NOMO-1 treated with DMSO at 0.1 percent for 48 hours (cell line): ENCODE measurements around the gene BCAR3.
"Not testable (repeated sequence)": the region's sequence is repeated elsewhere in the genome, so short reads cannot be mapped to it uniquely, and the experiment has no call there.

Experiments
- DNase-seq: peaks from one replicate; lab custom pipeline; 2025; ENCODE audit not compliant: unreplicated experiment; lab: John Stamatoyannopoulos, UW

BCAR3 gene

DNA sequence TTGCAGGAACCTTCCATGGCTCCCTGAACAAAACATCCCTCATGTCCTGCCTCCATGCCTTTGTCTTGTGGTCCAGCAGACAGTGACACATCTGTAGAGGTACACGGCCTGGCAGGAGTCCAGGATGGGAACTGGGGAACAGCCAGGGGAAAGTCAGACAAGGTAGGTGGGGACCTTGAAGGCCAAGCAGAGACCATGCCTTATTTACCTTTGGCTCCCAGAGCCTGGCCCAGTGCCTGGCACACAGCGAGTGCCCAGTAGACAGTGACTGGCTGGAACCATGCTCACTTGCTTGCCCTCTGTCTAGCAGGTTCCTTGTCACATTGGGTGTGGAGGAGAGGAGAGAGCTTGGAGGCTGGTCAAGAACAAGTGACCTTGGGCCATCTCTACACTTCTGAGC lies 81.0 kb downstream of the BCAR3 start:
- no peak for DNase-seq

DNA sequence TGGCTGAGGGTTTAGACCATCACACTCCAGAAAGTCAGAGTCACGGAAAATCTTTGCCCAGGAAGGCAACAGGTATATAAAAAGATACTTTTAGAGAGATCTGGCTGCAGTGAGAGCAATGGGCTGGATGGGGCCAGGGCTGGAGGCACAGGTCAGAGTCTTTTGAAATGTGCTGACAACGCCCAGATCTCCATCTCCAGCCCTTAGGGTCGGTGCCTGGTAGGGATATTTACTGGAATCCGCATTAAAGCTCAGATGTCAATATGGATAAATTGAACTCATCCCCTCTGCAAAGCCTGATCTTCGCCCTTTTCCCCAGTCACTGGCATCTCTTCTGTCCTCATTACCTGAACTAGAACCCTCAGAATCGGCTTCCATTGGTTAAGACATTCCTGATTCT lies 82.2 kb downstream of the BCAR3 start:
- no peak for DNase-seq

DNA sequence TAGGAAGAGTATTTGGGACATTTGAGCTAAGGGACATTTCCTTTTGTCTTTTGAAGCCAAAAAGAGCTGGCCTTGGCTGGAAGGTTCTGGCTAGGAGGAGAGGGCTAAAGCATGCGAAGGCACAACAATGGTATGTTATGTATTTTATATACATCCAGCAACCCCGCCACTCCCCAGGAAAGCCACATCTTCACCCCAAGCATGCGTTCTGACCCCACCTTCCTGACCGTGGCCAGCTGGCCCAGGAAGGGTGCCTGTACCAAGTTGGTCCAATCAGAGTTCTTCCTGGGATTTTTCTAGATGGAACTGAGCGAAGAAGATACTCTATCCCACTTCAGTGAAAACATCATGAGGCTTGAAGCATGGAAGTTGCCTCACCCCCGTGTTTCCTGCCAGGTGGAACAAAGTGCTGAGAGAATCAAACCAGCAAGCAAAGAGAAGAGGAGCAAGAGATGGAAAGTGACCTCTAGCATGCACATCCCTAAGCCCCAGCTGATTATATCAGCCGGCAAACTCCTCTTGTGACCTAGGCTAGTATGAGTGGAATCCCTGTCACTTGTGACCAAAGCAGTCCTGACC lies 82.7 kb downstream of the BCAR3 start:
- DNase-seq: no peak

DNA sequence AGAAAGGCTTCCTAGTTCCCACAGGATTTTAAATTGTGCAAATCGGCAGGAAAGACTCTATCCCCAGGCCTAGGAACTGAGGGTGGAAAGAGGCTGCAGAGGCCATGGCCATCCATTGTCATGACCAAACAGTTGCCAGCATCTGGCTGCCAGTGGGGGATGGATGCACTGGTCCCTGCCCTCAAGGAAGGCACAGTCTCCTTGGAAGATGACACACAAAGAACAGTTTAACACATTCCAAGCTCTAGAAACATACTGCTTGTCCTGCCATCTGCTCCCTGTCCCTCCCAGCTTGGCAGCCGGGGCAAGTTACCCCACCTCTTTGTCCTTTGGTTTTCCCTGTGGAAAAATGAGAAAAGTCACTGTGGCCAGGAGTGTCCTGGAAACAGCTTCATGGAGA lies 83.2 kb downstream of the BCAR3 start:
- DNase-seq: no peak

DNA sequence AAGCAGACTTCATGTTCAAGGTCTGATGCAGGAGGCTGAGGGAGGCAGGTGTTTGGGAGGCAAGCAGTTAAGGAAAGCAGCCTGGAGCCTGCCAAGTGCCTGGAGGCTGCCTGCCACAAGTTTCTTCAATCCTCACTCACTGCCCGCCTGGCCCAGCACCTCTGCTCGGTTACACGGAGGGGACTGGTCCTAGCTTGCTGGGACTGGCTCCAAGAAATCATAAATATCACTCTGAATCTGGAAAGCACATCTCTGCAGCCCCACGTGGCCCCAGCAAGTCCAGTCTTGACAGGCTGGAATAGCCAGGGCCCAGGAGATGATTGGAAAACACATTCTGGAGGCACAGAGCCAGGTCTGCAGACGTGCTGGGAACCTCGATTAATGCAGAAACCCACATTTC lies 83.9 kb downstream of the BCAR3 start:
- DNase-seq: no peak

DNA sequence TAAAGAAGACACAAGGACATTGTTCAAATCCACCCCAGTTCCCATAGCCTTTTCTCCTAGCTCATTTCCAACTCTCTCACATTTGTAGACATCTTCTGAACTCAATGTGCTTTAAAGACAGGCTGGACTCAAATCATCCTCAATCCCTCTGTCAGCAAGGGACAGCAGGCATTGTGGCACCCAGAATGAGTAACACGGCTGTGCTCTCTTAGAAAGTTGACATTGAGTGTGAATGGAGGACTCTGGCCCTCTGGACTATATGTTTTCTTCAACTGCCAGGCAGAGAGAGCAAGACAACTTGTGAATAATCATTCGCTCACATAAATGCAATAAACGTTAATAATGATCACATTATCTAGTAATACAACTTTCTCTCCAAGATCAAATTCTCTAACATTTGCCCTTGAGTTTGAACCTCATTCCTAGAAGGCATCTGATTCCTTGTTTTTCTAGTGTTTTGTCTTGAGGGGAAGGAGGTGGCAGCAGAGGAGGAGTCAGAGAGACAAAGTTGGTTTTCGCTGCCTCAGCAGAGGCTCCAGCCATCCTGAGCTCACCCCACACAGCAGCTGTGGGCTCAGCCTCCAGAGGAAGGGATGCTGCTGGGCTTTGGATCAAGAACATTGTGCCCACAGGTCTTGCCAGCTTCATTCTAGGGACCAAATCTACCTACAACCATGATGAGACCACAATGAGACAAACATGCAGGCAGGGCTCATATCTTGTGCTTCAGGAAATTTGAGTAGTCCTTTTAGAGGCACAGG lies 85.1 kb downstream of the BCAR3 start:
- no peak for DNase-seq

DNA sequence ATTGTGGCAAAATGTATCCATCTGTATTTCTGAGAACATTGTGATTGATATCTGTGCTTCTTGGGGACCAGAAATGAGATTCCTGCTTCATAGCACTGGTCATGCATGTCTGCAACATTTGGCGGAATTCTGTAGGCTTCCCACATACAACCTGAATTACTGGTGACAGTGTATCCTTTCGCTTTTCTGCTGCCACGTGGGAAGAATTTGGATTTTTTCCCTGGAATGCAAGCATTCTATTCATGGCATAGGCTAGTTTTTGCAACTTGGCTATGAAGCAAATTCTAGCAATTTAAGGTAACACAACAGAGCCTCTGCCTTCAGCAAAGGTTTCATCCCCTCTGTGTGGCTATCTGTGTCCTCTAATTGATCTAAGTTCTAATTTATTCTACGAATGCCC lies 85.9 kb downstream of the BCAR3 start:
- no peak for DNase-seq

DNA sequence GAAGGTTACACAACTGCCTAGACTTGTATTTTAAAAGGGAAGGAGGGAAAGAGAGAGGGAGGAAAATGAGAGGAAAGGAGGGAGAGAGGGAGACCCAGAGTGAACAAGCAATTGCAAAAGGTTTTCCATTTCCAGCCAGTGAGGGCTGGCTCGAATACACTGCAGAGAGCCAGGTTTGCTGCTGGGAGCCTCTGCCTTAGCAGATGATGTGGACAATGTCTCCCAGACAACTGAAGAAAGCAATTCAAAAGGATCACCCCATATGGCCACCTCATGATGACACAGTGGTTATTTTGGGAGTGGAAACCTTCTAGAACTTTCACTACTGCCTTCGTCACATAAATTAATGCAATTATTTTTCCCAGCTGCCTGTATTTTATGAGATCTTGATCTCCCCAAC lies 86.4 kb downstream of the BCAR3 start:
- DNase-seq: no peak

DNA sequence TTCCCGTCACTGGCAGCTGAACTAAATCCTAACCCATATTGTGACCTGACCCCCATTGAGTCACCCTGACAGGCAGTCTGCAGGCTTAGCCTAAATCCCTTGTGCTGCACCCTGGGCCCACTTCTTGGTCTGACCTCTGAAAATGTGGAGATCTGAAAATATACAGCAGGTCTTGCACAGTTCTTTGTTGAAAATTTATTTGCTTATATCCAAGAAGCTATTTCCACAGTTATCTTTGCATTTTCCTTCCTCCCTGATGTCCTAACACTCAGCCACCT lies 87.1 kb downstream of the BCAR3 start:
- no peak for DNase-seq

DNA sequence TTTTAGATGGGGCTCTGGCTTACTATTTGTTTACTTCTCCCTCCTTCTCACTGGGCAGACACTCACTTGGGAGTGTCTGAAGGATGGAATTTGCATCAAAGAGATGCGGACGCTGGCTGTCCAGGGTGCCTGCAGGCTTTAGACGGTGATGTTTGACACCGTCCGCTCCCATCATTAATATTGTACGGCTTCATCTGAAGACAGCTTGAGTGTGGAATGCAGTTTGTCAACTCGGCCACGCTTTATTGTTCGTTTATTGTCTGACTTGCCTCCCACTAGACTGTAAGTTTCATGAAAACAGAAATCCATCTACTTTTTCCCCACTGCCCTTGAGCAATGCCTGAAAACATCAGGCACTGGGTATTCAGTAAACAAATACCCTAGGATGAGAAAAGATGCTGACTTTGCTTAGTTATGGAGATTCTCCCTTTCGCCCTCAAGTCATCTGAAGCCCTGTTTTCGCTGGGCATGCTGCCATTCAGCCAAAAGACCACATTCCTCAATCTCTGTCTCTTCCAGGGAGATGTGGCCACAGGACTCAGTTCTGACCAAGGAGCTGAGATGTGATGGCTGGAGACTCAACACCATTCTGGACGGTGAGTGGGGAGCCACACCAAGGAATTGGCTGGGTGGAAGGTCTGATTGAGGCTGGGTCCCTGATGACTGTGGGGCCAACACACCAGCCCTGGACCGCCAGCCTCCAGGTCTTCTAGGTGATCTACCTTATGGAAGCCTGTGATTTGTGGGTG lies 87.6 kb downstream of the BCAR3 start:
- DNase-seq: no peak

DNA sequence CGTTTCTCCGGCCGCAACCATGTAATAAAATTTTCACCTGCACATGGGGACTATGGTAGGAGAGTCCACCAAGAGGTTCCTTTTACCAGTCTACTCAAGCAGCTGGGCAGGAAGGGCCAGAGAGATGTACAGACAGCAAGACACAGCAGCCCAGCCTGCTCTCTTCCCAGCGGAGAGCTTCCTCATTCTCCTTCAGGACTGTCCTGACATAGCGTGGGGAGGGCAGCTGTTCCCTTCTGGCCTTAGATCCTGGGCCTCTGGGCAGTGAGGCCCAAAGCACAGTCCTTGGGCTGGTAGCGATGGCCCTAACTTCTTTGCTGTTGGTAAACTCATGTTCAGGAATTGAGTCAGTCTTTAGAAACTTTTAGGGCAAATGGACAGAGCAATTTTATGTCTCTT lies 89.1 kb downstream of the BCAR3 start:
- no peak for DNase-seq

DNA sequence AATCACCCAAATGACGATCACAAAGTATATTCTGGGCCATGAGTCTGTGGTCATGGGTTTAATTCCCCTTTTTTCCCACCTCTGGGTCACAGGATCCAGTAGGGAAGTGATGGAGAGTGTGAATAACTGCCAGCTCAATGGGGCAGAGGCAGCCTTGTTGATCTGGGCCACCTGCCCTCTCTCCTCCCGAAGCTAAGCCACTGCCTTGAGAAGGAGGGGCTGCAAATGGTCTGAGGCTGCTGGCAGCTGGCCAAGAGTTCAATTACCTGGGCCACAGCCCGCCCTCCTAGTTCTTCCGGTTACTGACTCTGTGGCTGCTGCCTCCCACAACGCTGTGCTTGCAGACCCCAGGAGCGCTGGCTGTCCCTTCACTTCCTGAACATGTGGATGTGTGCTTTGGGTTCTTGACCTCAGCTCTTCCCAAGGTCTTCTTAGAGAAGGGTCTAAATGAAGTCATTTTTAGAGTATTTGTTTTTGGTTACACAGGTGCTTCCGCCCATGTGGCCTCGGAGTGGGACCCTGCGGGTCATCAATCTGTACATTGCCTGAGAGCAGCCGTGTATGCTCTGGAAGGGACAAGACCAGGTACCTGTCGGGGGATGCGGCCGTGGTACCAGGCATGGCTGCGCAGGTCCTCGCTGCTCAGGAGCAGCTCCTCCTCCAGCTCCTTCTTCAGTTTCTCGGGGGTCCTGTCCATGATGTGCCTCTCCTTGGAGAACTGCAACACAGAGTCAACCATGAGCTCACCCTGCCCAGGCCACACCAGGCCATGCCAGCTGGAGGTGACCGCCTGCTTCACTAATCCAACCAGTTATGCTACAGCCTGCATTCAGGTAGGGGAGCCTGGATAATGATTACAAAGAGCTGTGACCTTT lies 89.7 kb downstream of the BCAR3 start:
- DNase-seq: no peak

DNA sequence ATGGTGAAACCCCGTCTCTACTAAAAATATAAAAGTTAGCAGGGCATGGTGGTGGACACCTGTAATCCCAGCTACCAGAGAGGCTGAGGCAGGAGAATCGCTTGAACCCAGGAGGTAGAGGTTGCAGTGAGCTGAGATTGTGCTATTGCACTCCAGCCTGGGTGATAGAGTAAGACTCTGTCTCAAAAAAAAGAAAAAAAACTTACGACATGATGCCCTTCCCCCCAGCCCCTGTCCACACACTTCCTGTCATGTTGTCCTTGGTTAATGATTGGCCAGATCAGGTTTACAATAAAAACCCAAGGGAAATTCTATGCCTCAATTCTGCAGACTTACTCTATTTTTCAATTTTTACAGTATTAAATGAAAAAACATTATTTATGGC lies 90.4 kb downstream of the BCAR3 start:
- not testable (repeated sequence) for DNase-seq

DNA sequence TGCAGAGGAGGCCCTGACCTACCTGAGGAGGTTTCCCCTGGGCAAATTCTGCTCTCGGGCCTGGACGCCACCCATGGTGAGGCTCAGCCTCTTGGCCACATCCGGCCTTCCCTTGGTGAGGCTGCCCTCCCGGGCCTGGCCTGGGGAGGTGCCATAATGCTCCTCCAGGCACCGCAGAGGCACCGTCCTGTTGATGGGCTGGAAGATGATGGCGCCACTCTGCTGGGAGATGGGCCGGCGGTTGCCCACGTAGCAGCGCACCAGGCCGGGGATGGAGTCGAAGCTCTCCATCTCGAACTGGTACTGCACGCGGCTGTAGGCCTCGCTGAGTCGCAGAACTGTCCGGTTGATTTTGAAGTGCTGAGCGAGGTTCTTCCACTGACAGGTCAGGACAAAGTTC lies 92.7 kb downstream of the BCAR3 start:
- DNase-seq: no peak

DNA sequence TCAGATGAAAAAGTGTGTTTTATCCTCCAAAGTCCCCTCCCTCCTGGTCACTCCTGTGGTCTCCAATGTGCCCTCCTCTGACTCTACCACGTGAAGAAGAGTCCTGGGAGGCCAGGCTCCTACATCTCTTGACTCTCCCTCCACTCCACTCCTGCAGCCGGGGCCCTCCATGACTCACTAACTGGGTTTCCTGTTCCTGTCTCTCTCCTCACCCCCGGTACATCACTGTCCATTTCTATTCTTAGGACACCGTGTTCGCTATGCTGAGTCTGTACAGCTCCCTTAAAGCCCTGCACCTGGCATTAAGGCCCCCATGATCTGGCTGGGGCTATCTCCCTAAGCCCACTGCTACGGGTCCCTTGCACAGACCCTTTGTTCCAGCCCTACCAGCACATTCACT lies 93.4 kb downstream of the BCAR3 start:
- peak; percentile 48 for DNase-seq

DNA sequence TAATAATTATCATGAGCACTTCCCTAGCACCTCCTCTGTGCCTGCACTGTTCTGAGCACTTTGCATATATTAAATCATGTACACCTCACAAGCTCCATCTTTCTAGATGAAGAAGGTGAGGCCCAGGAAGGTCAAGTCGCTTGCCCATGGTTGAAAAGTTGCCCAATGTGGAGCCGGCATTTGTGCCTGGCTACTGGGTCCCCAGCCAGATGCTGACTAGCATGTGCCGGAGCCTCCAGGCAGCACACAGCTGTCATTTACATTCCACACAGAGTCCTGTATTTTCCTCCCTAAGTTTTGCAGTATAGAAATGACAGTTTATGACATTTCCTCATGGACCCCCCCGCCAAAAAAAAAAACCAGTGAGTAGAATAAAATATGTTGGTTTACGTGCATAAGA lies 94.3 kb downstream of the BCAR3 start:
- DNase-seq: no peak

DNA sequence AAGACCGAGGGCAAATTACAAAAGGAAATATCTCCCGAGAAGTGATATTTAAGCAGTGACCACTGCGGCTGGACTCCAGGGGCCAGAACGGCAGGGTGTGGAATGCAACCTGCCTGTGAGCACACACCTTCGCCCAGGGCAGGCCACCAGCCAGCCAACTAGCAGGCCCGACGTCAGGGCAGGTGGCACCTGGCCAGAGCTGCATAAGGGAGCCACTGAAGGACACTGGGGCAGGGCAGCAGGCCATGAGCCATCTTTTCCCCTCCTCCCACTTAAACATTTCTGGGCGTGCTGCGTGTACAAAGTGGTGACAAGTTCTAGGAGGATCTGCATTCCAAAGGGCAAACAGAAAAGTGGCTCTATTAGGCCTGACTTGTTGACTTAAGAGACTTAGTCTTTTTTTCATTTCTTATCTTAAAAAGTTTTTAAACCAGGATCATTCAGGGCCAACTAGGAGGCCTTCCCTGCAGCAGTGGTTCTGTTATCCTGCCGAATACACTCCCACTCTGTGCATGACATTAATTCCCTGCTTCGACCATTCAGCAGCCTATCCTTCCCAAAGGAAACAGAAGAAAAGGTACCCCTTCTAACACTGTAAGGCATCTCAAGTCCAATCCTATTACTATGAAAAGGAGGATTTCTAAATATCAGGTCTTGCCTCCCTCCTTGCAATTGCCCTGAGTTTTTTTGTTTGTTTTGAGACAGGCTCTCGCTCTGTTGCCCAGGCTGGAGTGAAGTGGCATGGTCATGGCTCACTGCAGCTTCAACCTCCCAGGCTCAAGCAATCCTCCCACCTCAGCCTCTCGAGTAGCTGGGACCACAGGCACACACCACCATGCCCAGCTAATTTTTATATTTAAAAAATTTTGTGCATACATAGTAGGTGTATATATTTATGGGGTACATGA lies 96.3 kb downstream of the BCAR3 start:
- DNase-seq: no peak

DNA sequence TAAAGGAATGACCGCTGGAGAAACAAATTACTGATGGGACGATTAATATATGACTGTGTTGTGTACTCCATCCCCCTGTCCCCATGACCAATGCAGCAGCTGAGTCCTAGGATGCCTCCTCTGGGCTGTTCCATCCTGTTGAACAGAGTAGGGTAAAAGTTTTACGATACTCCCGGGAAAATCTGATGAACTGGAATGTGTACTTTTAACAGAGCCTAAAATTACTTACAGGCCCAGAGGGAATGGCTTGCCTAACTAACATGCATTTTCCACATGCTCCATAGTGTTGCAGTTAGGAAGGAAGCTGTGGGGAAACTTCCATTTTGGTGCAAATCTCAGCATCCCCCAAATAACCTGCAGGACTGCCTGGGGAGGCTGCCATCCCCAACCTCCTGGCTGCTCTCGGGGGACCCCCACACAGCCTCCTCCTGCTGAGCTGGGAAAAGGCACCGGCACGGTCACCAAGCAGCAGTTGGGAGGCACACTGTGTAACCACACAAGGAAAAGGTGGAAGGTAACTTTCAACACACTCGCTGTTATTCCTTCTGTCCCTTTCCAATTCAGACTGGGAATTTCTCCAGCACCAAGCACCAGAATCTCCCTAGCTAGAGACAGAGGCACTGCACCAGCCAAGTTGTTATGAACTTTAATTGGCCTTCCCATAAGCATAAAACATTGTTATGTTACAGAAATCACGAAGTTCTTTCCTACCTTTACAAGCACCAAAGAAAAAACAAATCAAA lies 97.2 kb downstream of the BCAR3 start:
- DNase-seq: no peak

DNA sequence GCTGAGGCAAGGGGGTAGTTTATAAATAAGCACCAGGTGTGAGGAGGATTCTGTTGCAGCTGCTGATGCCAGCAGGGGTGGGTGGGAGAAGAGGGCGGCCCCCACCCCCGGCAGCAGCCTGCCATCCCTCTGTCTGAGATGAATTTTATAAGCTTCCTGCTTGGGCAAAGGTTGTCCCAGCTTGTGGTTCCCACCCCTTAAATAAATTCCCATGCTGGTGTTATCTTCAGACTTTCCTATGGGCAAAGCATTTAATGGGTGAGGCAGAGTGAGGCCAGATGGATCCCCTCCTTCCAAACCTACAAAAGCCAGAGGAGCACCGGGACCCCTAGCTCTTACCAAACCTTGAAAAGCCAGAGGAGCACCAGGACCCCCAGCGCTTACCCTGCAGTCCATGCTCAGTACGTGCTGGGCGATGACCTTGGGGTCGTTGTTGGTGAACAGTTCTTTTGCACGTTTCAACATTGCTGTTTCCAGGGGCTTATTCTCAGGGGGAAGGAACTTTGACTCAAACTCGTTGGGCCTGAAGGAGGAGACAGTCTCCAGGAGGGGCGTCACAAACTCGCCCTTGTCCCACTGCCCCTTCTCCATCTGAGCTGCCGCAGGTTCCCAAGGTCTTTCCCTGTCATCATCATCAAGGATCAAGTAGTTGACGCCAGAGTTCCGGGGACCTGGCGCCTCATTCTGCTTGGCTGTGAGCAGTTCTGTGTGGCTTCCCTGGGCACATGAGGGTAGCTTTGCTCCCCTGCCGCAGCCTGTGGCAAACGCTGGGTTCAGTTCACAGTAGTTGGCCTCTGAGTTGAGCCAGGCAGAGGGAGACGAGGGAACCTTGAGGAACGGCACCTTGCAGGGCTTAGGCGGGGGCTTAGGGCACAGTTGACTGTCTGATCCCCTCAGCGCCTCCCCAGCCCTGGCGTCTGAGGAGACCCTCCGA lies 99.5 kb downstream of the BCAR3 start:
- no peak for DNase-seq
